ENCODE data around the gene PSMB7. TPM values are rescaled to one million over a fixed set of nuclear protein-coding genes. Genes with fewer than 3 reads are reported as not detected.

The PSMB7 gene
- total RNA-seq, 4 donors from 2014 or later = 149 to 187 (median 165) TPM

DNA sequence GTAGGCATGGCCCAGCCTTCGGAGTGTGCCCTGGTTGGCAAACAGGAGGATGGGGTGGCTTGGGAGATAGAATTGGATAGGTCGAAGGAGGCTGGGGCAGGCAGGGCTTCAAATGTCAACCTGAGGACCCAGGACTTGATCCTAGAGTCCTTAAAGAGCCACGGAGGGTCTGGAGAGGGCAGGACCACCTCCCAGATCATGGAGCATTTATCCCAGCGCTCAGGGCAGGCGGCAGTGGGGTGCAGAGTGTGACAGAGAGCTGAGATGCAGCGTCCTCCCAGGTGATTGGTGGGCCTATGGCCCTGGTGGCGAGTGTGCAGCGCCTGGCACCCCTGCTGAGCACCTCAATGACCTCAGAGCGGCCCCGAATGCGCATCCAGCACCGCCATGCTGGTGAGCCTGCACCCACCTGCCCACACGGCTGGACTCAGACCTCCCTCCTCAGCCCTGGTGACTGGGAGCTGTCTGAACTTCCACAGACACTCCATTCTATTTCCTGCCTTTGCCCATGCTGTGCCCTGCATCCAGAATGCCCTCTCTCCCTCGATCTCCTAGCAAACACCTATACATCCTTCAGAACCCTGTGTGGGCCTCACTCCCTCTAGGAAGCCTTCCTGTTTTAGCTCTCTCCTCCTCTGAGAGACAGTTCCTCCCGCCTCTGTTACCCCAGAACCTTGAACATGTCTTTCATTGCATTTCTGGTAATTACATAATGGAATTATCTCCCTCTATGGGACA is 41.3 kb upstream of the PSMB7 start:
- WGBS, 2 donors = 59 to 69% methylated on average over 8 to 14 of the region's 15 CpGs
- no peak for TF ChIP-seq POLR2A (IDR thresholded peaks at IDR 0.05)
- TF ChIP-seq, protein P1, sequence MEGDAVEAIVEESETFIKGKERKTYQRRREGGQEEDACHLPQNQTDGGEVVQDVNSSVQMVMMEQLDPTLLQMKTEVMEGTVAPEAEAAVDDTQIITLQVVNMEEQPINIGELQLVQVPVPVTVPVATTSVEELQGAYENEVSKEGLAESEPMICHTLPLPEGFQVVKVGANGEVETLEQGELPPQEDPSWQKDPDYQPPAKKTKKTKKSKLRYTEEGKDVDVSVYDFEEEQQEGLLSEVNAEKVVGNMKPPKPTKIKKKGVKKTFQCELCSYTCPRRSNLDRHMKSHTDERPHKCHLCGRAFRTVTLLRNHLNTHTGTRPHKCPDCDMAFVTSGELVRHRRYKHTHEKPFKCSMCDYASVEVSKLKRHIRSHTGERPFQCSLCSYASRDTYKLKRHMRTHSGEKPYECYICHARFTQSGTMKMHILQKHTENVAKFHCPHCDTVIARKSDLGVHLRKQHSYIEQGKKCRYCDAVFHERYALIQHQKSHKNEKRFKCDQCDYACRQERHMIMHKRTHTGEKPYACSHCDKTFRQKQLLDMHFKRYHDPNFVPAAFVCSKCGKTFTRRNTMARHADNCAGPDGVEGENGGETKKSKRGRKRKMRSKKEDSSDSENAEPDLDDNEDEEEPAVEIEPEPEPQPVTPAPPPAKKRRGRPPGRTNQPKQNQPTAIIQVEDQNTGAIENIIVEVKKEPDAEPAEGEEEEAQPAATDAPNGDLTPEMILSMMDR (IDR thresholded peaks at IDR 0.05) = no peak
- no peak for DNase-seq (ENCODE audit: low spot score in 2 of 2)
- intact Hi-C loops (cut with DNase I; ENCODE audit: low total_unique reads) = no loop called here
- no peak overlapping the region for H3K4me3 ChIP-seq (ENCODE audit: low read depth, poor library complexity, severe bottlenecking)

DNA sequence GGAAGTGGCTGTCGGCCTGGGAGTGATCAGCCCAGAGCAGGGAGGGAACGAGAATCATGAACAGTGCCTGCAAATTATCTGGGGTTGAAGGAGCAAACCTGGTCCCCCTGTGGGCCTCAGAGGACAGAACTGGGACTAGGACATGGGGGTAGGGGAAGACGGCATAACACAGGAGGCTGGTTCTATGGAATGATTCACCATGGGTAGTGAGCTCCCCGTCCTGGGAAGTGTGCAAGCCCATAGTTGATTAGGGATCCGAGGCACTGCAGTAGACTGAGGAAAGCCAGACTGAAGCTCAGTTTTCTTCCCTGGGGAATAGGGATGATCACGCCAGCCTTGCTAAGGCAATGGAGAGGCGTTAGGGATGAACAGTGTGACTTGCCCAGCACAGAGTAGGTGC is 40.6 kb upstream of the PSMB7 start:
- no peak overlapping the region for H3K4me3 ChIP-seq (ENCODE audit: low read depth, poor library complexity, severe bottlenecking)
- intact Hi-C loops (cut with DNase I; ENCODE audit: low total_unique reads) = no loop called here
- no peak for DNase-seq (ENCODE audit: low spot score in 2 of 2)
- 69 to 80% methylated on average over 7 of the region's 7 CpGs for WGBS, 2 donors
- TF ChIP-seq, protein P1 (IDR thresholded peaks at IDR 0.05) = no peak
- no peak for TF ChIP-seq POLR2A (IDR thresholded peaks at IDR 0.05)

DNA sequence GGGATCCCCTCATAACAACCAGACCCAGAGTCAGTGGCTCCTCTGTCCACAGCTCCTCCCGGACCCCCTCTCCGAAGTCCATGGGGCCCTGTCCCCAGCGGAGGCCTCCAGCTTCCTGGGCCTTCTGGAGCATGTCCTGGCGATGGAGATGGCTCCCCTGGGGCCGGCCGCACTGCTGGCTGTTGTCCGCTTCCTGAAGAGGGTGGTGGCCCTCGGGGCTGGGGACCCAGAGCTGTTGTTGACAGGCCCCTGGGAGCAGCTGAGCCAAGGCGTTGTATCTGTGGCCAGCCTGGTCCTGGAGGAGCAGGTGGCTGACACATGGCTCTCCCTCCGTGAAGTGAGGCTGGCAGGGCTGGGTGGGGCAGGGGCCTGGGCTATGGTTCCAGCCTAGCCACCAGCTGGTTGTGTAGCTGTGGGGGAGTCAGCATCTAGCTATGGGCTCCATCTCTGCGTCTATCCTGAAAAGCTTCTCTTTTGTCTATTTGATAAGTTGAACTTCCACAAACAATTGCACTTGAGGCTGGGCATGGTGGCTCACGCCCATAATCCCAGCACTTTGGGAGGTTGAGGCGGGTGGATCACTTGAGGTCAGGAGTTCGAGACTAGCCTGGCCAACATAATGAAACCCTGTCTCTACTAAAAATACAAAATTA is 39.7 kb upstream of the PSMB7 start:
- 86 to 89% methylated on average over 7 to 9 of the region's 14 CpGs for WGBS, 2 donors
- no peak for DNase-seq (ENCODE audit: low spot score in 2 of 2)
- no peak for TF ChIP-seq POLR2A (IDR thresholded peaks at IDR 0.05)
- TF ChIP-seq, protein P1 (IDR thresholded peaks at IDR 0.05) = no peak
- intact Hi-C loops (cut with DNase I; ENCODE audit: low total_unique reads) = no loop called here
- no peak overlapping the region for H3K4me3 ChIP-seq (ENCODE audit: low read depth, poor library complexity, severe bottlenecking)

DNA sequence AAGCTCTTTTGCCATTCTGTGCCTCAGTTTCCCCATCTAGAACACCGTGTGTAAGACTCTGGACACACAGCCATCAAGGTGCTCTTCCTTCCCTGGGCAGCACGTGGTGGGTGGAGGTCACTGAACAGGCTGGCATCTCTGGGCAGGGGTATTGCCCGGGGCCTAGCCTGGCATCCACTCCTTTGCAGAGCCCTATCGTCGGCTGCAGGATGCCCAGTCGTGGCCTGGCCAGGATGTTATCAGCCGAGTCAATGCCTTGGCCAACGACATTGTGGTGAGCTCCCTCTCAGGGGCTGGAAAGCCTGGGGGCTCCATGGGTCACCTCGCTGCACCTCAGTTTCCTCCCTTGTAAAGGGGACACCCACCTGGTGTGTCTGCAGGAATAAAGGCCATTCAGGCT is 39.1 kb upstream of the PSMB7 start:
- TF ChIP-seq, protein P1 (IDR thresholded peaks at IDR 0.05) = no peak
- TF ChIP-seq POLR2A (IDR thresholded peaks at IDR 0.05) = no peak
- no peak overlapping the region for H3K4me3 ChIP-seq (ENCODE audit: low read depth, poor library complexity, severe bottlenecking)
- intact Hi-C loops (cut with DNase I; ENCODE audit: low total_unique reads) = no loop called here
- DNase-seq (ENCODE audit: low spot score in 2 of 2) = no peak
- 87 to 94% methylated on average over 6 to 8 of the region's 9 CpGs for WGBS, 2 donors

DNA sequence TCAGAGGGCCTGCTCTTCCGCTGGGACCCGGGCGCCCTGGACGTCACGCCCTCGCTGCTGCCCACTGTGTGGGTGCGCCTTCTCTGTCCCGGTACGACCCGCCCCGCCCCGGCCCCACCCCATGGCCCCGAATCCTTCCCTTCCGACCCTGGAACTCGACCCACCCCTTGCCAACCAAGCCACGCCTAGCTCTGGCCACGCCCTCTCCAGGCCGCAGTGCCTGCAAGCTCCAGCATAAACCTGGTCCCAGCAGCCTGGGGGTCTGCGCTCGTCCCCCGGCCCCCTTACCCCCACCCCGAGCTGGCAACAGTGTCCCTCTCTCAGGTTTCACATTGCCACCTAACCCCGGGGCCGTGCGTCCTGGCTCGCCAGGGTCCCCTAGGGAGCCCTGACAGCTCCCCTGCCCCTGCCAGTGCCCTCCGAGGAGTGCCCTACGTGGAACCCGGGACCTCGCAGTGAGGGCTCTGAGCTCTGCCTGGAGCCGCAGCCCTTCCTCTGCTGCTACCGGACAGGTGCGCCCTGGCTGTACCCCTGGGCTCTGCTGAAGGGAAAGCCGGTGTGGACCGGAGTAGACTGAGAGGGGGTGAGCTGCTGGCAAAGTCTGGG is 38.4 kb upstream of the PSMB7 start:
- intact Hi-C loops (cut with DNase I; ENCODE audit: low total_unique reads) = no loop called here
- no peak for TF ChIP-seq POLR2A (IDR thresholded peaks at IDR 0.05)
- TF ChIP-seq, protein P1 (IDR thresholded peaks at IDR 0.05) = no peak
- no peak overlapping the region for H3K4me3 ChIP-seq (ENCODE audit: low read depth, poor library complexity, severe bottlenecking)
- DNase-seq (ENCODE audit: low spot score in 2 of 2) = no peak
- WGBS, 2 donors = 23 to 31% methylated on average over 21 to 32 of the region's 35 CpGs

All from lower leg skin (tissue), 4 donors.